Measurements from ENCODE around the gene TMEM185B. TPM values are rescaled to one million over a fixed set of nuclear protein-coding genes. Genes with fewer than 3 reads are reported as not detected.

Gene TMEM185B
- total RNA-seq, 1 donor from 2014 or later, result 29.5 TPM

DNA sequence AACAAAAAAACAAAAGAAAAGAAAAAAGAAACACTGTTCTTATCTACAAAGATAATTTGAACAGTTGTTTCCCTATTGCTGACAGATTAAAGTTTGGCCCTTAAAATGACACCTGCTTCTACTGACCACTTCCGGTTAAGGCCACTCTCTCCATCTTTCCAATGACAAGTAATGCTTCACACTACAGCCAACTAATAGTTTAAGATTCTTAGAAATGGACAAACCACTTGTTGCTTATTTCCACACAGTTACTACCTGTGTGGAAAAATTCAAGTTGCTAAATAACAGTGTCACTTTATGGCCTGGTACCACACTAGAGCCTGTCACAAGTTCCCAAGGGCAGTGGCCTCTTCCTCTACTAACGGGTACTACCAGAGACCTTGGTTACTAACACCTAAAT lies 2.4 kb downstream of the TMEM185B start:
- Histone ChIP-seq H3K4me1 (peaks cover 43% of the 10 kb centered on the region), H3K36me3 (no peaks in the 10 kb centered on the region), H3K27ac (no peak overlapping the region), H3K9me3 (no peaks in the 10 kb centered on the region), H3K4me3 (no peak overlapping the region), H3K27me3 (no peaks in the 10 kb centered on the region)
- TF ChIP-seq POLR2AphosphoS5 (IDR thresholded peaks at IDR 0.05; ENCODE audit: insufficient read depth in 1 of 2, low read depth in 1 of 2), result no peak
- TF ChIP-seq, protein P1, sequence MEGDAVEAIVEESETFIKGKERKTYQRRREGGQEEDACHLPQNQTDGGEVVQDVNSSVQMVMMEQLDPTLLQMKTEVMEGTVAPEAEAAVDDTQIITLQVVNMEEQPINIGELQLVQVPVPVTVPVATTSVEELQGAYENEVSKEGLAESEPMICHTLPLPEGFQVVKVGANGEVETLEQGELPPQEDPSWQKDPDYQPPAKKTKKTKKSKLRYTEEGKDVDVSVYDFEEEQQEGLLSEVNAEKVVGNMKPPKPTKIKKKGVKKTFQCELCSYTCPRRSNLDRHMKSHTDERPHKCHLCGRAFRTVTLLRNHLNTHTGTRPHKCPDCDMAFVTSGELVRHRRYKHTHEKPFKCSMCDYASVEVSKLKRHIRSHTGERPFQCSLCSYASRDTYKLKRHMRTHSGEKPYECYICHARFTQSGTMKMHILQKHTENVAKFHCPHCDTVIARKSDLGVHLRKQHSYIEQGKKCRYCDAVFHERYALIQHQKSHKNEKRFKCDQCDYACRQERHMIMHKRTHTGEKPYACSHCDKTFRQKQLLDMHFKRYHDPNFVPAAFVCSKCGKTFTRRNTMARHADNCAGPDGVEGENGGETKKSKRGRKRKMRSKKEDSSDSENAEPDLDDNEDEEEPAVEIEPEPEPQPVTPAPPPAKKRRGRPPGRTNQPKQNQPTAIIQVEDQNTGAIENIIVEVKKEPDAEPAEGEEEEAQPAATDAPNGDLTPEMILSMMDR (IDR thresholded peaks at IDR 0.05), result no peak
- DNase-seq (ENCODE audit: extremely low spot score in 2 of 2), result no peak
- intact Hi-C loops (cut with DNase I), result loop anchor here (10.0 kb wide), 1 partner anchor 94 kb away; no protein-coding TSS in a partner anchor

DNA sequence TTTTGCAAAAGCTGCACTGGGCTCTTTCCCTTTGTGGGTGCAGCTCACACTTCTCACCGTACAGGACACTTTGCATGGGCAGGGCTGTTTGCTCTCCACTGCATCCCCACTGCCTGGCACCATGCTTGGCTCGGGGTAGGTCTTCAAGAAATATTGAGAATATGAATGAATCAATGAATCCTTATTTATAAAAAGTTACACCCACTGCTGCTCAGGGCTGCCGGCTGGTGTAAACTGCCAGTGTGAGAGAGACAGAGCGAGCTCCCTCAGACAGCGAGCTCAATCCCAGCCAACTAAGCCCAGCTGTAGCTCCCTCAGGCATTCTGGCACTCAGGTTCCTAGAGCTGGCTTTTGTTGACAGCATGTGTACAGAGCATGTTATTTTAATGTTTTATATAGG lies 3.4 kb downstream of the TMEM185B start:
- H3K27me3 ChIP-seq, result no peaks in the 10 kb centered on the region
- no peak overlapping the region for H3K4me3 ChIP-seq
- H3K27ac ChIP-seq, result no peak overlapping the region
- peak in 1 of 2 donors; percentile 64 for DNase-seq (ENCODE audit: extremely low spot score in 2 of 2)
- TF ChIP-seq POLR2AphosphoS5 (IDR thresholded peaks at IDR 0.05; ENCODE audit: insufficient read depth in 1 of 2, low read depth in 1 of 2), result no peak
- TF ChIP-seq POLR2A (IDR thresholded peaks at IDR 0.05), result no peak
- TF ChIP-seq, protein P1 (IDR thresholded peaks at IDR 0.05), result no peak
- peaks cover 43% of the 10 kb centered on the region for H3K4me1 ChIP-seq
- no peaks in the 10 kb centered on the region for H3K36me3 ChIP-seq
- H3K9me3 ChIP-seq, result no peaks in the 10 kb centered on the region
- intact Hi-C loops (cut with DNase I), result loop anchor here (10.0 kb wide), 1 partner anchor 95 kb away; no protein-coding TSS in a partner anchor

DNA sequence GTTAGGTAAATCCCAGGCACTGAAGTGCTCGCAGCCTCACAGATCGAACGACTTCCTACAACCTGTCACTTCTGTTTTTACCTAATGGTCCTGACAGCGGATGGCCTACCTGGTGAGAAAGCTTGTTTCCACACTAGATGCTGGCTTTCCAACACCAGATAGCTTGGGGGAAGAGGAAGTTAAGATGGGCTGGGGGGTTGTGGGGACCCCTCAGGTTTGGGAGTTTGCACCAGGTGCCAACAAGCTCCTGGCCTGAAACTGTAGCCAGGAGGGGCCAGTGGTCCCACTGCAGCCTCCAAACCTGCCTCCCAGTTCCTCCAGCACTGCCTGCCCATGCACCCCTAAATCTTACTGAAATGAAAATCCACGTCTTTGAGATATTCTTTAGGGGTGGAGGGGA lies 3.9 kb downstream of the TMEM185B start:
- H3K27ac ChIP-seq, result no peak overlapping the region
- TF ChIP-seq, protein P1 (IDR thresholded peaks at IDR 0.05), result no peak
- no peak for TF ChIP-seq POLR2AphosphoS5 (IDR thresholded peaks at IDR 0.05; ENCODE audit: insufficient read depth in 1 of 2, low read depth in 1 of 2)
- no peak for TF ChIP-seq POLR2A (IDR thresholded peaks at IDR 0.05)
- H3K9me3 ChIP-seq, result no peaks in the 10 kb centered on the region
- no peaks in the 10 kb centered on the region for H3K27me3 ChIP-seq
- H3K4me1 ChIP-seq, result peaks cover 41% of the 10 kb centered on the region
- no peak overlapping the region for H3K4me3 ChIP-seq
- H3K36me3 ChIP-seq, result no peaks in the 10 kb centered on the region
- intact Hi-C loops (cut with DNase I), result no loop called here
- peak in 1 of 2 donors; percentile 69 for DNase-seq (ENCODE audit: extremely low spot score in 2 of 2)

DNA sequence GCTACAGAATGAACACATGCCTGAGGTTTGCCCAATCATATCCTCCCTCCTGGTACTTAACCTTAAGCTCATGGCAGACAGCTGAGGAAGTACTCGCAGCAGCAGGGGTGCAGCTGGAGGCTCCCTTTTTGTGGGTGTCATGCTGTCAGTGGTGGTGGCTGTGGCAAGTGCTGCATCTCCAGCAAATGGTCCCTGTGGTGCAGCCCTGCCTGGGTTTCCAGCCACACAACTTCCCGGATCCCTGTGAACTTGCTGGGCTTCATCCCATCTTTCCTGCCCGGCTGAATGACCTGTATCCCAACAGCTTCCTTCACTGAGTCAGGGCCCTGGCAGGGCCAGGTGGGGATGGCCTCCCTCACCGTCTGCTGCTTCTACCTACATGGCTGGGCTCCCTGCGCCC lies 5.0 kb downstream of the TMEM185B start:
- TF ChIP-seq POLR2AphosphoS5 (IDR thresholded peaks at IDR 0.05; ENCODE audit: insufficient read depth in 1 of 2, low read depth in 1 of 2), result no peak
- TF ChIP-seq POLR2A (IDR thresholded peaks at IDR 0.05), result no peak
- TF ChIP-seq, protein P1 (IDR thresholded peaks at IDR 0.05), result no peak
- Histone ChIP-seq H3K4me3 (no peak overlapping the region), H3K36me3 (no peaks in the 10 kb centered on the region), H3K4me1 (peaks cover 35% of the 10 kb centered on the region), H3K9me3 (no peaks in the 10 kb centered on the region), H3K27ac (no peak overlapping the region), H3K27me3 (no peaks in the 10 kb centered on the region)
- intact Hi-C loops (cut with DNase I), result no loop called here
- DNase-seq (ENCODE audit: extremely low spot score in 2 of 2), result peak in 1 of 2 donors; percentile 81

DNA sequence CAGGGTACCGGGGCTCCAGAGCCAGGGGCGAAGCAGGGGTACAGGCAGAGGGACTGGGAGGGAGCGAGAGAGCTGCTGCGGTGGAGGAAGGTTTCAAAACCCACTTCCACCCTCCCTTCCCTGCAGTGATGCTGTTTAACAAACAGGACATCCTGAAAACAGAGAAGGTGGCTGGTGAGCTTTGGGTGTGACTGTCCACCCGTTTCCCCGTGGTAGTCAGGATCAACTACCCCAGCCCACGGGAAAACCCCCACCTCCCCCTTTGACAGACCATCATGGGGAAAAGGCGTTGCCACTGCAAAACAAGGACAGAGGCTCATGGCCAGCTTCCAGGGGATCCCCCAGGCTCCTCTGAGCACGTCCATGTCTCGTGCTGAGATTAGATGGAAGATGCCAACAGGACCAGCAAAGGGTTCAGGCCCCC lies 12.9 kb downstream of the TMEM185B start:
- H3K27me3 ChIP-seq, result no peaks in the 10 kb centered on the region
- no peak overlapping the region for H3K27ac ChIP-seq
- H3K4me3 ChIP-seq, result no peak overlapping the region
- TF ChIP-seq POLR2AphosphoS5 (IDR thresholded peaks at IDR 0.05; ENCODE audit: insufficient read depth in 1 of 2, low read depth in 1 of 2), result no peak
- H3K36me3 ChIP-seq, result no peaks in the 10 kb centered on the region
- peak in 1 of 2 donors; percentile 69 for DNase-seq (ENCODE audit: extremely low spot score in 2 of 2)
- intact Hi-C loops (cut with DNase I), result no loop called here
- no peaks in the 10 kb centered on the region for H3K9me3 ChIP-seq
- H3K4me1 ChIP-seq, result no peaks in the 10 kb centered on the region
